Hepatocyte (in vitro differentiated cells): ENCODE results near the gene NF2.

Source experiments
- EZH2 ChIP-seq: fragments of 200-600 bp; sonication (generic); IDR thresholded peaks from 2 replicates; pipeline ENCODE4 v1.6.1; 2016; ENCODE audit warnings: antibody characterized with exemption, mild to moderate bottlenecking, borderline replicate concordance
- EZH2phosphoT487 ChIP-seq: fragments of 200-600 bp; sonication (generic); IDR thresholded peaks from one replicate; pipeline ENCODE4 v1.6.1; 2018; ENCODE audit warnings: antibody characterized with exemption, mild to moderate bottlenecking, low read depth, moderate library complexity; ENCODE audit not compliant: unreplicated experiment, severe bottlenecking
- TF ChIP-seq, protein P1 (sequence below): fragments of 200-600 bp; sonication (generic); IDR thresholded peaks from 2 replicates; pipeline ENCODE4 v1.5.1; 2016; ENCODE audit warnings: antibody characterized with exemption, mild to moderate bottlenecking; ENCODE audit not compliant: poor library complexity

DNA sequence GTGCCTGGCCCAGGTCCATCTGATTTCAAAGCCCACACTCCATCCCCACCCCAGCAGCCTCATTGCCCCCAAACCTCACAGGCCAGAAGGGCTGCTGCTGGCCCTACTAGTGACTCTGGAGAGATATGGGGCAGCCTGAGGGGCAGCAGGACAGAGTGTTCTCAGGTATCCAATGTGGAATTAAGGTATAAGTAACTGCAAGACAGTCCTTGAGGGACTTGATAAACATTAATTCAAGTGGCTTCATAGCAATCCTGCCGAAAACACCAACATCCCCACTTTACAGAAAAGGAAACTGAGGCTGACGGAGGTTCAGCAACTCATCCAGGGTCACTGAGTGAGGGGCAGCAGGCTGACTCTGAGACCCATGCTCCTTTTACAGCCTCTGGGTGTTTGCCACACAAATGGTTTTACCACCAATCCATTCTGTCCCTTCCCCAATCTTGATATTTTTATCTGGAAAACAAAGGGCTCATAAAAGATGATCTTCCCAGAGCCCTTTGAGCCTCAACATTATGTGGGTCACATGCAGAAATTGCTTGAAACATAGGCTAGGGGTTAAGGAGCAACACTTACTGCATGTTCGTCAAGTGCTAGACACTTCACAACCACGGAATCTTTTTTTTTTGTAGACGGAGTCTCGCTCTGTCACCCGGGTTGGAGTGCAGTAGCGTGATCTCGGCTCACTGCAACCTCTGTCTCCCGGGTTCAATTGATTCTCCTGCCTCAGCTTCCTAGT is 24.8 kb upstream of the NF2 start:
- TF ChIP-seq, protein P1, sequence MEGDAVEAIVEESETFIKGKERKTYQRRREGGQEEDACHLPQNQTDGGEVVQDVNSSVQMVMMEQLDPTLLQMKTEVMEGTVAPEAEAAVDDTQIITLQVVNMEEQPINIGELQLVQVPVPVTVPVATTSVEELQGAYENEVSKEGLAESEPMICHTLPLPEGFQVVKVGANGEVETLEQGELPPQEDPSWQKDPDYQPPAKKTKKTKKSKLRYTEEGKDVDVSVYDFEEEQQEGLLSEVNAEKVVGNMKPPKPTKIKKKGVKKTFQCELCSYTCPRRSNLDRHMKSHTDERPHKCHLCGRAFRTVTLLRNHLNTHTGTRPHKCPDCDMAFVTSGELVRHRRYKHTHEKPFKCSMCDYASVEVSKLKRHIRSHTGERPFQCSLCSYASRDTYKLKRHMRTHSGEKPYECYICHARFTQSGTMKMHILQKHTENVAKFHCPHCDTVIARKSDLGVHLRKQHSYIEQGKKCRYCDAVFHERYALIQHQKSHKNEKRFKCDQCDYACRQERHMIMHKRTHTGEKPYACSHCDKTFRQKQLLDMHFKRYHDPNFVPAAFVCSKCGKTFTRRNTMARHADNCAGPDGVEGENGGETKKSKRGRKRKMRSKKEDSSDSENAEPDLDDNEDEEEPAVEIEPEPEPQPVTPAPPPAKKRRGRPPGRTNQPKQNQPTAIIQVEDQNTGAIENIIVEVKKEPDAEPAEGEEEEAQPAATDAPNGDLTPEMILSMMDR = no peak
- TF ChIP-seq EZH2 (no peak), EZH2phosphoT487 (no peak)
